Transverse colon (tissue), 4 donors: ENCODE data around the gene SENP3. TPM values are rescaled to one million over a fixed set of nuclear protein-coding genes. Genes with fewer than 3 reads are reported as not detected.

Source experiments
- DNase-seq: peaks from one replicate; pipeline ENCODE4 v3.0.0-alpha.2; 2019
- H3K27ac ChIP-seq, 4 donors: fragments of 200-600 bp; sonication (generic); 2 replicates each; pipeline ENCODE4 v1.5.1; 2016 to 2018; ENCODE audit warnings: inconsistent platforms in 4 of 4
- H3K27me3 ChIP-seq: fragments of 200-600 bp; sonication (generic); 2 replicates; pipeline ENCODE4 v1.5.1; 2017; ENCODE audit warnings: inconsistent platforms
- H3K36me3 ChIP-seq, 4 donors: fragments of 200-600 bp; sonication (generic); 2 replicates each; pipeline ENCODE4 v1.5.1; 2017 to 2019; ENCODE audit warnings: inconsistent platforms in 4 of 4
- H3K4me1 ChIP-seq, 4 donors: fragments of 200-600 bp; sonication (generic); 2 replicates each; pipeline ENCODE4 v1.5.1; 2017 to 2020; ENCODE audit warnings: inconsistent platforms in 4 of 4
- H3K4me3 ChIP-seq, 4 donors: fragments of 200-600 bp; sonication (generic); 1 replicate in 1 of 4; 2 replicates in 3 of 4; pipeline versions ENCODE4 v1.5.1 to v1.6.1; 2017 to 2019; ENCODE audit warnings: inconsistent platforms in 4 of 4
- H3K9me3 ChIP-seq, 2 donors: fragments of 200-600 bp; sonication (generic); 2 replicates each; pipeline ENCODE4 v1.5.1; 2017 to 2019; ENCODE audit warnings: inconsistent platforms in 2 of 2
- EP300 ChIP-seq: sonication (generic); formaldehyde crosslinking; IDR thresholded peaks from one replicate; pipeline ENCODE4 v1.6.1; 2017; ENCODE audit warnings: antibody characterized with exemption, low read depth
- POLR2A ChIP-seq: fragments of 450-650 bp; IDR thresholded peaks from one replicate; pipeline ENCODE4 v1.6.1; 2016; ENCODE audit warnings: antibody characterized with exemption, mild to moderate bottlenecking, moderate library complexity
- POLR2AphosphoS5 ChIP-seq, 3 donors: sonication (generic); formaldehyde crosslinking; IDR thresholded peaks; one replicate each; pipeline ENCODE4 v1.6.1; 2016; ENCODE audit warnings: antibody characterized with exemption in 3 of 3
- WGBS, 2 donors: methylation state at CpG; one replicate each; pipeline ENCODE4 v1.1.5; 2018; ENCODE audit warnings: low coverage in 1 of 2; 5-methylcytosine and 5-hydroxymethylcytosine counted together
- in situ Hi-C, 4 donors: fragments of 200-750 bp; cut with MboI; loops; one replicate each; pipeline versions ENCODE4 v1.15.0 to v1.15.1; 2017; ENCODE audit warnings: low sequenced_read_pairs in 3 of 4, low pct_ligation_motif_present in 1 of 4, low pct_unique_long_range_greater_than_20kb in 1 of 4
- intact Hi-C: fragments of 100-400 bp; cut with DNase I; formaldehyde crosslinking; loops from one replicate; pipeline ENCODE4 v1.15.1; 2023; ENCODE audit warnings: low total_unique reads
- total RNA-seq, 4 donors: library from RNA; depleted of rRNA; stranded (reverse); fragments of >200 nt; gene quantifications; one replicate each; pipeline ENCODE4 v1.1.0, GENCODE V29; 2016
- TF ChIP-seq, protein P1 (sequence below), 5 experiments: fragments of 200-600 bp in 3 of 5; fragments of 450-650 bp in 2 of 5; sonication (generic) in 3 of 5; IDR thresholded peaks; 1 replicate in 2 of 5; 2 replicates in 3 of 5; pipeline ENCODE4 v1.5.1; 2016 to 2017; ENCODE audit warnings: antibody characterized with exemption in 5 of 5, inconsistent platforms in 3 of 5, mild to moderate bottlenecking in 2 of 5, moderate library complexity in 1 of 5

SENP3 gene
- total RNA-seq, 4 donors from 2014 or later: 37.0 to 159 (median 45.2) TPM

DNA sequence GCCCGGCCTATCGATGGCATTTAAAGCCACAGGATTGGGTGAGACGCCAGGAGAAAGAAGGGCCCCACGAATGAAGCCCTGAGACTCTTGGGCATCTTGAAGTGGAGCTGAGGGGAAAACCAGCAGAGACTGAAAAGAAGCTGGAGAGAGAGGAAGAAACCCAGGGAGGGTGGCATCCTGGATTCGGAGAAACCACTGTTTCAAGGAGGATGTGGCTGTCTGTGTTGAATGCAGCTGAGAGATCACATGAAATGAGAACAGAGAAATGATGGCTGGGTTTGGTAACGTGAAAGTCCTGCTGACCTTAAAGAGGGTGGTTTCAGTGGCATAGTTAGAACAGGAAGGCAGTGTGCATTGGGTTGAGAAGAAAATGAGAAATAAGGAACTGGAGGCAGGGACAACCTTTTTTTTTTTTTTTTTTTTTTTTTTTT is 9.1 kb upstream of the SENP3 start:
- no peaks in the 10 kb centered on the region for H3K9me3 ChIP-seq
- 69 to 71% methylated on average over 1 to 6 of the region's 6 CpGs for WGBS, 2 donors
- TF ChIP-seq EP300: no peak
- TF ChIP-seq, protein P1, sequence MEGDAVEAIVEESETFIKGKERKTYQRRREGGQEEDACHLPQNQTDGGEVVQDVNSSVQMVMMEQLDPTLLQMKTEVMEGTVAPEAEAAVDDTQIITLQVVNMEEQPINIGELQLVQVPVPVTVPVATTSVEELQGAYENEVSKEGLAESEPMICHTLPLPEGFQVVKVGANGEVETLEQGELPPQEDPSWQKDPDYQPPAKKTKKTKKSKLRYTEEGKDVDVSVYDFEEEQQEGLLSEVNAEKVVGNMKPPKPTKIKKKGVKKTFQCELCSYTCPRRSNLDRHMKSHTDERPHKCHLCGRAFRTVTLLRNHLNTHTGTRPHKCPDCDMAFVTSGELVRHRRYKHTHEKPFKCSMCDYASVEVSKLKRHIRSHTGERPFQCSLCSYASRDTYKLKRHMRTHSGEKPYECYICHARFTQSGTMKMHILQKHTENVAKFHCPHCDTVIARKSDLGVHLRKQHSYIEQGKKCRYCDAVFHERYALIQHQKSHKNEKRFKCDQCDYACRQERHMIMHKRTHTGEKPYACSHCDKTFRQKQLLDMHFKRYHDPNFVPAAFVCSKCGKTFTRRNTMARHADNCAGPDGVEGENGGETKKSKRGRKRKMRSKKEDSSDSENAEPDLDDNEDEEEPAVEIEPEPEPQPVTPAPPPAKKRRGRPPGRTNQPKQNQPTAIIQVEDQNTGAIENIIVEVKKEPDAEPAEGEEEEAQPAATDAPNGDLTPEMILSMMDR (IDR thresholded peaks at IDR 0.05): no peak
- peak in 2 of 3 donors; percentile 26 to 28 for TF ChIP-seq POLR2AphosphoS5 (IDR thresholded peaks at IDR 0.05)
- TF ChIP-seq POLR2A: no peak
- peaks cover 15 to 47% (median 27%) of the 10 kb centered on the region in 4 donors for H3K4me1 ChIP-seq
- peak overlapping the region; percentile 23 to 58 (median 44) for H3K27ac ChIP-seq
- intact Hi-C loops: loop anchor here (10.0 kb wide), 1 partner anchor 198 kb away; the partner anchor contains the start of genes KCTD11 and TMEM95
- DNase-seq: peak; percentile 30
- no peaks in the 10 kb centered on the region for H3K27me3 ChIP-seq
- H3K4me3 ChIP-seq: no peak overlapping the region
- in situ Hi-C loops: no loop called here
- no peaks in the 10 kb centered on the region for H3K36me3 ChIP-seq

DNA sequence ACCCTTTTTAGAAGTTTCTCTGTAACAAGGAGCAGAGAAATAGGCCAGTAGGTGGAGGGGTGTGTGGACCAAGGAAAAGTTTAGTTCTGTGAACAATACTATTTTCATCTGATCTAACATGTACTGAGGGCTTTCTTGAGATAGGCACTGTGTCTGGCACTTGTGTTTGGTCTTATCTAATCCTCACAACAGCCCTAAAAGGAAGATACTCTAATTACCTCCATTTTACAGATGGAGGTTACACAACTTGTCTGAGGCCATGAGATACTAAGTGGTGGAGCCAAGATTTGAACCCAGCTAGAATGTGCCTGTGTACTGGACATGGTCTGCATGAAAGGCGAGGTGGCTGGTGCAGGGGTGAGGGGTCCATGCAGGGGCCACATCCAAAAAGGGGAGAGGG is 8.4 kb upstream of the SENP3 start:
- DNase-seq: no peak
- intact Hi-C loops (loop anchor here (10.0 kb wide), 1 partner anchor 199 kb away; the partner anchor contains the start of genes KCTD11 and TMEM95), in situ Hi-C loops (no loop called here)
- 94 to 100% methylated on average over 1 of the region's 1 CpG for WGBS, 2 donors
- Histone ChIP-seq H3K9me3 (no peaks in the 10 kb centered on the region), H3K27ac (peak overlapping the region in 3 of 4 donors; percentile 33 to 61 (median 54)), H3K4me1 (peaks cover 19 to 48% (median 28%) of the 10 kb centered on the region in 4 donors), H3K36me3 (no peaks in the 10 kb centered on the region), H3K4me3 (no peak overlapping the region), H3K27me3 (no peaks in the 10 kb centered on the region)
- TF ChIP-seq, protein P1 (IDR thresholded peaks at IDR 0.05): no peak
- TF ChIP-seq POLR2A (no peak), EP300 (no peak), POLR2AphosphoS5 (IDR thresholded peaks at IDR 0.05) (no peak)

DNA sequence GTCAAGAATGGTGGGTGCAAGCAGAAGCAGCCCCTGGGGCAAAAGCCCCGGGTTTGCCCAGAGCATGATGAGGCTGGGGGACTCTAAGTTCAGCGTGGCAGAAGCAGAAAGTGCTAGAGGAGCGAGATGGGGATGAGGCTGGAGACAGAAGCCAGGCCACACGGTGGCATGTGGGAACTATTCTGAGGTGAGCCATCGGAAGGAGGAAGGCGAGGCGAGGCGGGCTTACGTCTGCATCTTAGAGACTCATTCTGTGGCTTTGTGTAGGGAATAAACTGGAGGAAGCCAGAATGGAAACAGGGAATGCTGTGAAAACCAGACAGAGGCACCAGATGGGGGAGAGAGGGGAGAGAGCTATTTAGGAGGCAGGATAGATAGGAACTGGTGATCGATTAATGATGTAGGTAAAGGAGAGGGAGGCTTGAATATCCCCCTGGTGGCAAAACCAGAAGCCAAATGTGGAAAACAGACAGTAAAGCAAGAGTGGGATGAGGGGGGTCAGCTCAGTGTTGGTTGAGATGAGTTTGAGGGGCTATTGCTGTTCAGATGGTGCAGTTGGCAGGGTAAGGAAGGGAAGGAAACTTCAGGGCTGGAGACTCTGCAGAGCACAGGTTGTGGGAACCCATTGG is 6.3 kb upstream of the SENP3 start:
- WGBS, 2 donors: 75 to 83% methylated on average over 7 to 10 of the region's 10 CpGs
- H3K27ac ChIP-seq: no peak overlapping the region
- H3K27me3 ChIP-seq: no peaks in the 10 kb centered on the region
- no peak for DNase-seq
- H3K36me3 ChIP-seq: no peaks in the 10 kb centered on the region
- H3K9me3 ChIP-seq: no peaks in the 10 kb centered on the region
- H3K4me3 ChIP-seq: no peak overlapping the region
- intact Hi-C loops (loop anchor here (5.0 to 10.0 kb wide), 2 partner anchors 38 to 201 kb away; partner anchors contain the start of genes KCTD11 and TMEM95), in situ Hi-C loops (no loop called here)
- TF ChIP-seq, protein P1 (IDR thresholded peaks at IDR 0.05): no peak
- TF ChIP-seq EP300 (no peak), POLR2A (no peak), POLR2AphosphoS5 (IDR thresholded peaks at IDR 0.05) (no peak)
- H3K4me1 ChIP-seq: peaks cover 29 to 52% (median 35%) of the 10 kb centered on the region in 4 donors

DNA sequence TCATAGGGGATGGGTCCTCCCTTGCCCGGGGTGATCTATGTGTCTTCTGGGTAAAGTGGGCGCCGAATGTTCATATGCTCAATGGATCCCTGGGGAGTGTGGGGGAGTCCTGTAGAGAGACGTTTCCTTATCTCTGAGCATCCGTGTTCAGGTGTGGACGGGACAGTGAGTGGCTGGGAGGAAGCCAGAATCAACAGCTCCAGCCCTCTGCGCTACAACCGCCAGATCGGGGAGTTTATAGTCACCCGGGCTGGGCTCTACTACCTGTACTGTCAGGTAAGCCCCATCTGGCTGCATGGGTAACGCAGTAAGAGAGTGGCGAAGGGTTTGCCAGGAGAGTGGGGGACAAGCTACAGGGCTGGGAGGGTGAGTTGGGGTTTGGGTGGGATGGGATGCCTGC is 5.1 kb upstream of the SENP3 start:
- Histone ChIP-seq H3K9me3 (no peaks in the 10 kb centered on the region), H3K27ac (peak overlapping the region; percentile 93 to 98 (median 98)), H3K4me1 (peaks cover 33 to 56% (median 44%) of the 10 kb centered on the region in 4 donors), H3K36me3 (no peaks in the 10 kb centered on the region), H3K4me3 (peak overlapping the region in 3 of 4 donors; percentile 11 to 98 (median 36)), H3K27me3 (no peaks in the 10 kb centered on the region)
- WGBS, 2 donors: 57 to 72% methylated on average over 2 to 12 of the region's 12 CpGs
- TF ChIP-seq POLR2AphosphoS5 (IDR thresholded peaks at IDR 0.05): peak in 1 of 3 donors; percentile 26
- no peak for TF ChIP-seq POLR2A
- TF ChIP-seq, protein P1 (IDR thresholded peaks at IDR 0.05): no peak
- TF ChIP-seq EP300: no peak
- peak; percentile 76 for DNase-seq
- in situ Hi-C loops: no loop called here
- intact Hi-C loops: loop anchor here (5.0 to 10.0 kb wide), 2 partner anchors 39 to 202 kb away; partner anchors contain the start of genes KCTD11 and TMEM95
